Measurements from ENCODE around the gene MB21D2.
A peak's percentile ranks its signal among the peaks of the same experiment; 100 is the strongest.

The MB21D2 gene

GRCh38 chr3:192844486-192844765 lies 73.2 kb downstream of the MB21D2 start:
- Histone ChIP-seq H3K27ac (ENCODE audit: low read length) (no peak overlapping the region), H3K4me1 (ENCODE audit: control insufficient read depth, insufficient read depth, low read length) (peaks cover 6% of the 10 kb centered on the region), H3K36me3 (ENCODE audit: control insufficient read depth in 2 of 2, insufficient read depth in 2 of 2, low read length in 2 of 2) (no peaks in the 10 kb centered on the region), H3K9ac (ENCODE audit: low read length in 2 of 2) (no peak overlapping the region), H3K27me3 (ENCODE audit: control insufficient read depth in 1 of 2, insufficient read depth in 2 of 2, low read length in 2 of 2) (no peaks in the 10 kb centered on the region), H3K9me3 (ENCODE audit: control insufficient read depth in 2 of 2, low read length in 2 of 2) (no peaks in the 10 kb centered on the region), H3K4me3 (ENCODE audit: low read length in 2 of 2) (no peak overlapping the region)

GRCh38 chr3:192843723-192844485 lies 73.8 kb downstream of the MB21D2 start:
- Histone ChIP-seq H3K36me3 (ENCODE audit: control insufficient read depth in 2 of 2, insufficient read depth in 2 of 2, low read length in 2 of 2) (no peaks in the 10 kb centered on the region), H3K27ac (ENCODE audit: low read length) (no peak overlapping the region), H3K9ac (ENCODE audit: low read length in 2 of 2) (no peak overlapping the region), H3K4me3 (ENCODE audit: low read length in 2 of 2) (no peak overlapping the region), H3K4me1 (ENCODE audit: control insufficient read depth, insufficient read depth, low read length) (peaks cover 5% of the 10 kb centered on the region), H3K27me3 (ENCODE audit: control insufficient read depth in 1 of 2, insufficient read depth in 2 of 2, low read length in 2 of 2) (no peaks in the 10 kb centered on the region), H3K9me3 (ENCODE audit: control insufficient read depth in 2 of 2, low read length in 2 of 2) (no peaks in the 10 kb centered on the region)

- no peaks in the 10 kb centered on the region for H3K9me3 ChIP-seq (ENCODE audit: control insufficient read depth in 2 of 2, low read length in 2 of 2)
- no peaks in the 10 kb centered on the region for H3K36me3 ChIP-seq (ENCODE audit: control insufficient read depth in 2 of 2, insufficient read depth in 2 of 2, low read length in 2 of 2)
- no peaks in the 10 kb centered on the region for H3K27me3 ChIP-seq (ENCODE audit: control insufficient read depth in 1 of 2, insufficient read depth in 2 of 2, low read length in 2 of 2)
- no peak overlapping the region for H3K4me3 ChIP-seq (ENCODE audit: low read length in 2 of 2)
- H3K27ac ChIP-seq (ENCODE audit: low read length) = no peak overlapping the region
- no peak overlapping the region for H3K9ac ChIP-seq (ENCODE audit: low read length in 2 of 2)
- H3K4me1 ChIP-seq (ENCODE audit: control insufficient read depth, insufficient read depth, low read length) = peaks cover 3% of the 10 kb centered on the region
Observed at GRCh38 chr3:192843119-192843518, 74.5 kb downstream of the MB21D2 start.

GRCh38 chr3:192842711-192843110 lies 74.9 kb downstream of the MB21D2 start:
- no peaks in the 10 kb centered on the region for H3K27me3 ChIP-seq (ENCODE audit: control insufficient read depth in 1 of 2, insufficient read depth in 2 of 2, low read length in 2 of 2)
- no peaks in the 10 kb centered on the region for H3K36me3 ChIP-seq (ENCODE audit: control insufficient read depth in 2 of 2, insufficient read depth in 2 of 2, low read length in 2 of 2)
- no peak overlapping the region for H3K4me3 ChIP-seq (ENCODE audit: low read length in 2 of 2)
- no peaks in the 10 kb centered on the region for H3K9me3 ChIP-seq (ENCODE audit: control insufficient read depth in 2 of 2, low read length in 2 of 2)
- H3K9ac ChIP-seq (ENCODE audit: low read length in 2 of 2) = no peak overlapping the region
- no peak overlapping the region for H3K27ac ChIP-seq (ENCODE audit: low read length)
- peaks cover 3% of the 10 kb centered on the region for H3K4me1 ChIP-seq (ENCODE audit: control insufficient read depth, insufficient read depth, low read length)

- H3K27ac ChIP-seq (ENCODE audit: low read length) = no peak overlapping the region
- H3K27me3 ChIP-seq (ENCODE audit: control insufficient read depth in 1 of 2, insufficient read depth in 2 of 2, low read length in 2 of 2) = no peaks in the 10 kb centered on the region
- no peak overlapping the region for H3K9ac ChIP-seq (ENCODE audit: low read length in 2 of 2)
- no peak overlapping the region for H3K4me3 ChIP-seq (ENCODE audit: low read length in 2 of 2)
- H3K4me1 ChIP-seq (ENCODE audit: control insufficient read depth, insufficient read depth, low read length) = peaks cover 3% of the 10 kb centered on the region
- H3K36me3 ChIP-seq (ENCODE audit: control insufficient read depth in 2 of 2, insufficient read depth in 2 of 2, low read length in 2 of 2) = no peaks in the 10 kb centered on the region
- H3K9me3 ChIP-seq (ENCODE audit: control insufficient read depth in 2 of 2, low read length in 2 of 2) = no peaks in the 10 kb centered on the region
Observed at GRCh38 chr3:192842138-192842537, 75.5 kb downstream of the MB21D2 start.

- no peaks in the 10 kb centered on the region for H3K27me3 ChIP-seq (ENCODE audit: control insufficient read depth in 1 of 2, insufficient read depth in 2 of 2, low read length in 2 of 2)
- no peak overlapping the region for H3K9ac ChIP-seq (ENCODE audit: low read length in 2 of 2)
- H3K27ac ChIP-seq (ENCODE audit: low read length) = no peak overlapping the region
Observed at GRCh38 chr3:192841428-192841827, 76.2 kb downstream of the MB21D2 start.

GRCh38 chr3:192840143-192840836 lies 77.4 kb downstream of the MB21D2 start:
- H3K27me3 ChIP-seq (ENCODE audit: control insufficient read depth in 1 of 2, insufficient read depth in 2 of 2, low read length in 2 of 2) = no peaks in the 10 kb centered on the region
- no peak overlapping the region for H3K27ac ChIP-seq (ENCODE audit: low read length)
- H3K4me3 ChIP-seq (ENCODE audit: low read length in 2 of 2) = no peak overlapping the region
- no peak overlapping the region for H3K9ac ChIP-seq (ENCODE audit: low read length in 2 of 2)
- H3K9me3 ChIP-seq (ENCODE audit: control insufficient read depth in 2 of 2, low read length in 2 of 2) = no peaks in the 10 kb centered on the region
- no peaks in the 10 kb centered on the region for H3K36me3 ChIP-seq (ENCODE audit: control insufficient read depth in 2 of 2, insufficient read depth in 2 of 2, low read length in 2 of 2)
- peaks cover 13% of the 10 kb centered on the region for H3K4me1 ChIP-seq (ENCODE audit: control insufficient read depth, insufficient read depth, low read length)

More at GRCh38 chr3:192841428-192841827, 76.2 kb downstream of the MB21D2 start:
- Histone ChIP-seq H3K4me3 (ENCODE audit: low read length in 2 of 2) (no peak overlapping the region), H3K36me3 (ENCODE audit: control insufficient read depth in 2 of 2, insufficient read depth in 2 of 2, low read length in 2 of 2) (no peaks in the 10 kb centered on the region), H3K9me3 (ENCODE audit: control insufficient read depth in 2 of 2, low read length in 2 of 2) (no peaks in the 10 kb centered on the region), H3K4me1 (ENCODE audit: control insufficient read depth, insufficient read depth, low read length) (peaks cover 8% of the 10 kb centered on the region)

GRCh38 chr3:192835818-192836815 lies 81.5 kb downstream of the MB21D2 start:
- Histone ChIP-seq H3K36me3 (ENCODE audit: control insufficient read depth in 2 of 2, insufficient read depth in 2 of 2, low read length in 2 of 2) (no peaks in the 10 kb centered on the region), H3K27me3 (ENCODE audit: control insufficient read depth in 1 of 2, insufficient read depth in 2 of 2, low read length in 2 of 2) (no peaks in the 10 kb centered on the region), H3K4me3 (ENCODE audit: low read length in 2 of 2) (no peak overlapping the region), H3K9me3 (ENCODE audit: control insufficient read depth in 2 of 2, low read length in 2 of 2) (no peaks in the 10 kb centered on the region), H3K4me1 (ENCODE audit: control insufficient read depth, insufficient read depth, low read length) (peaks cover 27% of the 10 kb centered on the region), H3K27ac (ENCODE audit: low read length) (peak overlapping the region; percentile 42), H3K9ac (ENCODE audit: low read length in 2 of 2) (no peak overlapping the region)

GRCh38 chr3:192834428-192834827 lies 83.2 kb downstream of the MB21D2 start:
- no peak overlapping the region for H3K27ac ChIP-seq (ENCODE audit: low read length)
- no peak overlapping the region for H3K9ac ChIP-seq (ENCODE audit: low read length in 2 of 2)
- peaks cover 33% of the 10 kb centered on the region for H3K4me1 ChIP-seq (ENCODE audit: control insufficient read depth, insufficient read depth, low read length)

GRCh38 chr3:192833177-192833890 lies 84.3 kb downstream of the MB21D2 start:
- no peaks in the 10 kb centered on the region for H3K9me3 ChIP-seq (ENCODE audit: control insufficient read depth in 2 of 2, low read length in 2 of 2)
- H3K27ac ChIP-seq (ENCODE audit: low read length) = no peak overlapping the region
- no peaks in the 10 kb centered on the region for H3K36me3 ChIP-seq (ENCODE audit: control insufficient read depth in 2 of 2, insufficient read depth in 2 of 2, low read length in 2 of 2)
- H3K27me3 ChIP-seq (ENCODE audit: control insufficient read depth in 1 of 2, insufficient read depth in 2 of 2, low read length in 2 of 2) = no peaks in the 10 kb centered on the region
- H3K4me3 ChIP-seq (ENCODE audit: low read length in 2 of 2) = peak overlapping the region in 1 of 2 donors; percentile 40
- H3K9ac ChIP-seq (ENCODE audit: low read length in 2 of 2) = no peak overlapping the region
- peaks cover 33% of the 10 kb centered on the region for H3K4me1 ChIP-seq (ENCODE audit: control insufficient read depth, insufficient read depth, low read length)

More at GRCh38 chr3:192834428-192834827, 83.2 kb downstream of the MB21D2 start:
- Histone ChIP-seq H3K4me3 (ENCODE audit: low read length in 2 of 2) (no peak overlapping the region), H3K36me3 (ENCODE audit: control insufficient read depth in 2 of 2, insufficient read depth in 2 of 2, low read length in 2 of 2) (no peaks in the 10 kb centered on the region), H3K27me3 (ENCODE audit: control insufficient read depth in 1 of 2, insufficient read depth in 2 of 2, low read length in 2 of 2) (no peaks in the 10 kb centered on the region), H3K9me3 (ENCODE audit: control insufficient read depth in 2 of 2, low read length in 2 of 2) (no peaks in the 10 kb centered on the region)

All from stomach smooth muscle (tissue), 2 donors.